Measurements from ENCODE around the gene CMTM7.

Gene CMTM7

DNA sequence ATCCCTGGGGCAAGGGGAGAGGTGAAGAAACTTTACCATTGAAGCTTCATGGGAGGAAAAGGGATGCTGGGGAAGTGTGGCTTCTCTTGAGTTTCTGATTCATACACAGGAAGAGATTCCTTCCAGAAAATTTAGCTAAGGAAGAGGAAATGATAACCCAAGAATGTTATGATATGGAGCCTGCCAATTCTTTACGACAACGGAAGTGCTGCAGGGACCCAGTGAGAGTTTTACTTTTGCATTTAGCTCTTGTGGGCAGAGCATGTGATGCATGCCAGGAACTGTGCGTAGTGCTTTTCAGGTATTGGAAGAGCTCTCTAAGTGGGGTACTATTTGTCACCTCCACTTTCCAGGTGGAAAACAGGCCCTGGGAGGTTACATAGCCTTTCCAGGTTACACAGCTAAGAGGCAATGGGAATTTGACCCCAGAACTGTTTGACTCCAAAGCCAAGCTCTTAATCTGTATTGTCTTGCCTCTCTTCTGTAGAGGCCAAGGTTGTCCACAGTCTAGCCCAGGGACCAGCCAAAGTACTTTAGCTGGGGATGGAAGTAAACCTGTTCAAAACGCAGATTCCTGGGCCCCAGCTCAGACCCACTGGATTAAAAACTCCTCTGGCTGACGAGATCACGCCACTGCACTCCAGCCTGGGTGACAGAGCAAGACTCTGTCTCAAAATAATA, 23.0 kb downstream of the CMTM7 start:
- peak; percentile 70 for ATAC-seq

DNA sequence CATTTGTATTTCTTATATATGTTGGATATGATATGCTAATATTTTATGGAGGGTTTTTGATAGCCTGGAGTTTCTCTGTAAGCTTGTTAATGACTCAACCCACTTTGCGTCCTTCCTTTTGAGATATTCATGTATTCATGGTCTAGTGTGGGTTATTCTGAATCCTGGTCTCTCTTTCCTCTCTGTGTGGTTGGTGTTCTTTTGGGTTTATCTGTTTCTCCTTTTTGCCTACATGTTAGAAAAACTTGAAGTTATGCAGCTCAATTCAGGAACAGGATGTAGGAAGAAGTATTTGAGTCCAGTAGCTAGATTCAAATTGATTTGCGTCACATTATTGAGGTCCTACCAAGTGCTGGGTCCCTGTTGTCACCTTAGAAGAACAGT, 28.1 kb downstream of the CMTM7 start:
- DNase-seq (no peak), ATAC-seq (no peak)

More for the DNA sequence above, 23.0 kb downstream of the CMTM7 start:
- no peak for DNase-seq

DNA sequence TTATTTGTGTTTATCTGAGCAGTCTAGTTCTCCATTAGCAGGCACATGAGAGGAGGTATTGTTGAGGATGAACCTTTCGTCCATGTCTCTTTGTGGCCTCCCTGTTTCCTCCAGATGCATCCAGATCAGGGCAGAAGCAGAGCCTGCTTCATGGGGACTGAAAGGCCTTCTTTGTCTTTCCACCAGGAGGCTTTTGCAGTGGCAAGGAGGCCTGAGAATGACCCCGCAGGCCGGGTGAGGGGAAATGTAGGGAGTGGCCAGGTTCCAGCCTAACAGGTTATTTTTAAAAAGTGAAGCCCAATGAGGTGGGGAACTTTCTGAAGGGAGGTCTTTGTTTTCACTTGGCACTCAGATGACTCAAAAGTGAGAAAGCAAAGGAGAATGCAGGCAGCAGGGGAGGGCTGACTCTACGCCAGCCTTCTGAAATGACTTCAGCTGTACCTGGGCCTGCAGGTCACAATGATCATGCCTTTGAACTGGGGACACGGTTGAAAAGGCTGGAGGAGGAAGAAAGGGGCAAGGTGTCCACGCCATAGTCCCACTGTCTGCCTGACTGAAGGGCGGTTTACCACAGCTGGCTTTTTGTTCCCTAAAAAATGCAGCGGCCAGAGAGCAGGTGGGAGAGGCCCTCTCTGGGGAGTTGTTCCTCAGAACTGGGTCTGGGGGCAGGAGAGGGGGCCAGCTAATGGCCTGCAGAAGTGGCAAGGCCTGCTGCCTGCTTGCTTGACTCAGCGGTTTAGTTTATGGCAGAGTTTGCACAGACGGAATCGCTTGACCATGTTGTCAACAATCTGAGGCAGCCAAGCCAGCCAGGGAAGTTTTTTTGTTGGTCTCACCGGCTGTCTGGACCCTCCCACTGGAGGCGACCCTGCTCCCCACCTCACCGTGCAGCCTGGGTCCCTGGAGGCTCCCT, 28.7 kb downstream of the CMTM7 start:
- DNase-seq (peak; percentile 49), ATAC-seq (peak; percentile 88)

DNA sequence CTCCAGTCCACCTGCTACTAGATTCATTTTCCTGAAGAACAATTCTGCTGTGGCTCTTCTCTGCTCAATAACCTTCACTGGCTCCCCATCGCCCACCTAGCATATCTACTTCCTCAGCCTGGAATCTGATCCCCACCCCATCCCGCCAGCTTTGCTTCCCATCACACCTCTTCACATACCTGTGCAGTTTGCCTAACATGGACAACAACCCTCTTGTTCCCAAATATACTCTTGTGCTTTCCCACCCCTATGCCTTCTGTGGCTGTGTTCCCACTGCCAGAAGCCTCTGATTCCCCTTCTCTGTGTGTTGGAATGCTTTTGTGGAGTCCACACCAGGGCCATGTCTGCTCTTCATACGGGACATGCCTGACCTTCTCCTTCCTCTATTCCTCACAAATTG, 29.5 kb downstream of the CMTM7 start:
- ATAC-seq (no peak), DNase-seq (no peak)

DNA sequence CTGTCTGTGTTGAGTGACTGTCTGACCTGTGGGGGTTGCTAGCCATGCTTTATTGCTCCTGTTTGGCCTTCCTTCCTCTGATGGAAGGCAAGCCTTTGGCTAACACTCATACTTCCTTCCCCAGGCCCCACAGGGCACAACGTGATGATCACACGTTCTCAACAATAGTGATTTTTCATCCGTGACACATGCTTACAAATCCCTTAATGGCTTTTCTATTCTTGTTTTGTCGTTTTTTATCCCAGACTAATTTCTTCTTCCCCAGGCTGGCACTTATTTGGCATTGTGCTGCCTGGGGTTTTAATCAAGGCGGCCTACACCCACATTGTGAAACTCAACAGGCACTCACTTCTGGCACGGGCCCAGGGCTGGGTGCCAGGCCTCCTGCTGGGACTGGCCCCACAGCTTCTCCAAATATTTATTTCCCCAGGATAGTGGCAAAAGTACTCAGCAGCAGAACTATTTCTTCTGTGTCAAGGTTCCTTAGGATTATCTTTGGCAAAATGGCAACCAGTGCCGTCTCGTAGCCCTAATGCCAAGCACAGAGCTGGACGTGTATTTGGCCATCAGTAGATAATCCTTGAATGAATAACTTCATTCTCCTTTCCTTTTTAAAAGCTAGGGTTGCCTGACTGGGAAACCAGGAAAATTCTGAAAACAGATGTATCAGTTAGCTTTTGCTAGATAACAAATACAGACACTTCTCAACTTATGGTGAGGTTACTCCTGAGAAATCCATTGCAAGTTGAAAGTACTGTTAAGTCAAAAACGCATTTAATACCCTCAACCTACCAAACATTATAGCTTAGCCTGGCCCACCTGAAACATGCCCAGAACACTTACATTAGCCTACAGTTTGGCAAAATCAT, 30.6 kb downstream of the CMTM7 start:
- ATAC-seq, result no peak
- DNase-seq, result no peak

DNA sequence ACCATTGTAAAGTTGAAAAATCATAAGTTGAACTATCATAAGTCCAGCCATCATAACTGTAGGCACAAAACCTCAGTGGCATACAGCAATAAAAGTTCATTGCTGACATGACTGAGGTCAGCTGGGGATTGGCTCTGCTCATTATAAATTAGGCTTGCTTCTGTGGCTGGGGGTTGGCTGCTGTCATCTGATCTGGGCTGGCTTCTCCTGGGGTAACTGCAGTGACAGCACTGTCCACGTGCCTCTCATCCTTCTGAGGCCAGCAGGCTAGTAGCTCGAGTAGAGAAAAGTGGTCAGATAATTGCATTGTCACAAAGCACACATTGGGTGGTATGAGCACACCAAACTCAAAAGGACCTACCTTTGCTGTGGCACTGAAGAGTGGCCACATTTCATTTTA, 31.3 kb downstream of the CMTM7 start:
- no peak for ATAC-seq
- no peak for DNase-seq

DNA sequence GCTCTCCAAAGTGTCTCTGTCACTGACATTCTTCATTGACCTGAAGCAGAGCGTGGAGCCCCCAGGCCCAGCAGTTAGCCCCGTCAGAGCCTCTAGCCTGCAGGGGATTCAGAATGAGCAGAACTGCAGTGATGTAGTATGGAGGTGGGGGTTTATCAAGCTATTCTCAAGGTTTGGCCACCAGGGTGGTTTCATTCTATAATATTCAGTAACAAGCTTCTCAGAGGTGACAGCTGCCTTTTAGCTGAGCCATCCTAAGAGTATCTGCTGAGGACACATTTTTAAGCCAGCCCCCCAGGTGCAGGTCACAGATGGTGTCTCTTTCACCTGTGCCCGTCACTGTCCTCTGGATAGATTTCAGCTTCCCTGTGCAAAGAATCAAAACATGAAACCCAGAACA, 31.9 kb downstream of the CMTM7 start:
- DNase-seq (no peak), ATAC-seq (no peak)

DNA sequence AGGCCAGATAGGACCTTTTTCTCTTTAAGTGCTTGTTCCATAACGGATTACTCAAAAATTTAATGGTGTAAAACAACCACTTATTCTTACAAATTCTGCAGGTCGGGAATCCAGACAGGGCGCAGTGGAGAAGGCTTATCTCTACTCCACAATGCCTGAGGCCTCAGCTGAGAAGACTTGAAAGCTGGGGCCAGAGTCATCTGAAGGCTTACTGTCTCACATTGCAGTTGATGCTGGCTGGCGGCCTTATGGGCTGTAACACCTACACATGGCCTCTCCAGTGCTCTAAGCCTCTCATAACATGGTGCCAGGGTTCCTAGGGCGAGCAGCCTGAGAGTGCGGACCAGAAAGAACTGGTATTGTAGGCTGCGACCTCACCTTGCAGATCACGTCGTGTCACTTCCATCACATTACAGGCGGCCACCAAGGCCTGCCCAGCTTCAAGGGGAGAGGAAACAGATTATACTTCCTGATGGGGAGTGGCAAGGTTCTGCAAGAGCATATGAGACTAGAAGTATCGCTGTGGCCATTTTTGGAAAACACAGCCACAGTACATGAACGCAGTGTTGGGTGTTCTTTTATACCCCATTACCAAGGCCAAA, 32.4 kb downstream of the CMTM7 start:
- ATAC-seq, result peak; percentile 7
- no peak for DNase-seq

DNA sequence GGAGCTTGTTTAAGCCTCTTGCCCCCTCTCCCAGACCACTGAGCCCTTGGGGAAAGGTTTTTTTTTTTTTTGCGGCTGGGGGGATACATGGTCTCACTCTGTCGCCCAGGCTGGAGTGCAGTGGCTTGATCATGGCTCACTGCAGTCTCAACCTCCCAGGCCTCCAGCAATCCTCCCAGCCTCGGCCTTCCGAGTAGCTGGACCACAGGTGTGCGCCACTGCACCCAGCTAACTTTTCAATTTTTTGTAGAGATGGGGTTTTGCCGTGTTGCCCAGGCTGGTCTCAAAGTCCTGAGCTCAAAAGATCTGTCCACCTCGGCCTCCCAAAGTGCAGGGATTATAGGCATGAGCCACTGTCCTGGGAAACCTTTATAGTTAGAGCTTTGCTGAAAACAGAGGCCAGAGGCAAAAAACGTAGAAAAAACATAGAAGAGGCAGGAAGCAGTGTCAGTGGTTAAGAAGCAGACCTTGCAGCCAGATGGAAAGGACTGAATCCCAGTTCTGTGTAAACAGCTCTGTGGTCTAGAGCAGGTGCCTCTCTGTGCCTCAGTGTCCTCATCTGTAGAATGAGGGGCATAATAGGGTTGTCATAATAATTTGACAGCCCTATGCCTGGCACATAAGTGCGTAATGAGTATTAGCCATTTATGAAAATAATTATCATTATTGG, 33.1 kb downstream of the CMTM7 start:
- no peak for ATAC-seq
- no peak for DNase-seq

DNA sequence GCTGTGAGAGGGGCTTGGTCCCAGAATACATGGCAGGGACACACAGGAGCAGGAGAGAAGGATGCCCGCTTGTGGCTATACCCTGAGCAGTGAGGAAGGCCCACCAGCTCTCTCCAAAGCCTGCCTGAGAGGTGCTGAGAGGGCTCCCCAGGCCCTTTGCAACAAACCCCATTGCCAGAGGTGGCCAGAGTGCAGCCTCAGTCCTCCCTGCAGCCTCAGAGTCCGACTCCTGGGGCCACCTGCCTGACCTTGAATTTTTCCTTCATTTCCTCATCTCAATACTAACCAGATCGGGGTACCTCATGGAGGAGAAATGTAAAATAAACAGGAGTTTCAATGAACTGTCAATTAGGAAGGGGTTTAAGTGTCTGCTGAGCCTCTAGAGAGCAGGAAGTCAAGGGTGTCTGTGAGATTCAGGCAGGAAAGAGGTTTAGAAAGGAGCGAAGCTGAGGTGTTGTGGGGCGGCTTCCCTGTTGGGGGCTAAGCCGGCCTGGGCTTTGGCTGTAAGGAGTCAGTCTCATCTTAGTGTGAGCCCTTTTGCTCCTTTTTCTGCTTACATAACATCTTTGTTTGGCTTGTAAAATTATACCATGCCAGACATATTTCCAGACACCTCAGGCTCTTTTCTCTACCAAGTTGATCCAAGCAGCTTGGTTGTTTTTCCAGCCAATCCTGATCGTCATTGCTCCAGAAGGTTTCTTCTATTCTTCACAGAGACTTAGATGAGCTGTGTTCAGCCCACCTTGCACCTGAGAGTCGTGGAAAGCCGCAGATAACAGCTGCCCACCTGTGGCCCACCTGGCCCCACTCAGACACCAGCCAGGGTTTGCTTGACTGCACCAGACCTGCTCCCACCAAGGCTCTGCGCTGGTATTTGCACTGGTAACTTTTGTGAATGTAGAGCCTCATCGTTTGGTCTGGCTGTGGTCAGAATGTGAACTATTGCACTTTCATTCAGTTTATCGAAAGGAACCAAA, 36.7 kb downstream of the CMTM7 start:
- DNase-seq, result no peak

DNA sequence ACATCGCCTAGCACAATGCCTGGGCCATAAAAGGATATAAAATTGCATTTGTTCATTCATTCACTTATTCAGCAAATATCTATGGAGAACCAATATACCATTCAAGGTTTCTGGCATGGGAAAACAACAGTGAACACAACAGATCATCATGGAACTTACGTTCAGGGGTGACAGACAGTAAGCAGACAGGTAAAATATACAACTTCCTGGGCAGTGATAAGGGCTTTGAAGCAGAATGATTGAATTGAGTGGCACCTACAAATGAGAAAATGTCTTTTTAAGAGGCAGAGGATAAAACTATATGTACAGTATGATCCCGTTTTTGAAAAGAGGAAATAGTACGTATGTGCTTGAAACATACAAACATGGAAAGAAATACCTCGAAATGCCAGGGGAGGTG, 39.2 kb downstream of the CMTM7 start:
- no peak for ATAC-seq

More for the DNA sequence above, 36.7 kb downstream of the CMTM7 start:
- ATAC-seq, result peak; percentile 17

DNA sequence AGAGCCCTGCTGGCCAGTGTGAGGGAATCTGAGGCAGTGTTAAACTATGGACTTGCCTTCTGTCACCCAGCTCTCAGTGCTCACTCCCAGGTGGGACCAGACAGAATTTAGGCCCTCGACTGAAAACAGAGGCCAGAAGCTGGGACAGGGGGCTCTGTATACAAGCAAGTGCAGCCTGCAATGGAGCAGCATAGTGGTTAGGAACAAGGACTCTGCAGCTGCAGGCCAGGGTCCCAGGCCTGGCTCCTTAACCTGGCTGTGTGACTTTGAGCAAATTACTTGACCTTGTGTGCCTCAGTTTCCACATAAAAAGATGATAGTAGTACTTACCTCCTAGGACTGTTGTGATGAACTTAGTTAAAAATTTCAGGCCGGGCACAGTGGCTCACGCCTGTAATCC, 39.8 kb downstream of the CMTM7 start:
- no peak for DNase-seq
- ATAC-seq, result no peak

More for the DNA sequence above, 39.2 kb downstream of the CMTM7 start:
- no peak for DNase-seq

DNA sequence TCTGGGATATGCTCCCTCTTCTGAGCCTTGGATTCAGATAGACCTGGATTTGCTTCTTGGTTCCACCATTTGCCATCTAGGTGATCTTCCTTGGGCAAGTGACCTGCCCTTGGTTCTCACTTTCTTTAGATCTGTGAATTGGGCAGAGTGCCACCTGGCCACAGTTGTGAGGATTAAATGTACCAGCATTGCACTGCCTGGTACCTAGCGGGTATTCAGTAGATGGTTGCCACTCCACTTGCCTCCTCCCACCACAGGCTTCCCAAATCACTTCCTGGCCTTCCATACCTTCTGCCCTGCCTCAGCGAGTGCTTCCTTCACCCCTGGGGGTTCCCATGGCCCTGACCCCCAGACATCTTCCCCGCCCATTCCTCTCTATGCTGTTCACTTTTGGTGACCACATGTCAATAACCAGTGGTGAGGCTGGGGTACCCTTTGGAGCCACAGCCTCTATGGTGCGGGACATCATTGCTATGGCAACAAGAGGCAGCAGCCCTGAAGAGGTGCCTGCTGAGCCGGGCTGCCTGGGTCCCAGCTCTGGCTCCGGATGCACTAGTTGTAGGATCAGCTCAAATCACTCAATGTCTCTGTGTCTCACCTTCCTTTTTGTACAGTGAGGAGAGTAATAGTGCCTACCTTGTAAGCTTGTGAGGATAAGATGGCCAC, 40.5 kb downstream of the CMTM7 start:
- ATAC-seq, result no peak
- peak; percentile 27 for DNase-seq

DNA sequence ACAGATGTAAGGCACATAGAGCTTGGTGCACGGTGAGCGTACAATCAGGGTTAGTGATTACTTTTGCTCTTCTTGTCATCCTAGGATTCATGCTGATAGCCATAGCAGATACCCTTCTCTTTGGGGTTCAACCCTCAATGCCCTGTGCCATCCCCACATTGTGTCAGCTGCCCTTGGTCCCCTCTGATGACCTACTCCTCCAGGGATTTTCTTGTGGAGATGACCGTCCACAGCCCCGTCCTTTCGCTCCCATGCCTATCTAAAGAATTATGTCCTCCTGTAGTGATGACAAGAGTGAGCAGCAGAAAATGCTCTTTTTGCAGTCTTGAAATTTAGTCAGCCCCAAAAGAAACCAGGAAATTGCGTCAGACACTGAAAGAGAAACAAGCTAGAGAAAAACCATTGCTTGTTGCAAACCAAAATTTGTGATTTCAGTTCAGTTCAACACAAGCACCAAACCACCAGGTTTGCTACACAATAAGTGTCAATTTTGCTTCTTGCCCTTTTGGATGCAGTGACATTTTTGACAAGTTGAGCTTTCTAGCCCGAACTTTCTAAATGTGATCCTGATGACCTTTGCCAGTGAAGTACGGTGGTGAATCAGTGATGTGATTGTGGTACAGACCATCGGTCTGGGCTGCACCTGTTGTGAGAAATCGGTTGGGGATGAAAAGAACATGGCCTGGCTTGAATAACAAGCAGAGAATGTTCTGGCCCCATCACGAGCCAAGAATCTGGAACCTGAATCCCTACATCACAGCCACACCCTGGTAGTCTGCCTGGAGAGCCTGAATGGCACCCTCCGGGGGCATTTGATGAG, 41.3 kb downstream of the CMTM7 start:
- peak; percentile 76 for ATAC-seq
- DNase-seq, result peak; percentile 51

DNA sequence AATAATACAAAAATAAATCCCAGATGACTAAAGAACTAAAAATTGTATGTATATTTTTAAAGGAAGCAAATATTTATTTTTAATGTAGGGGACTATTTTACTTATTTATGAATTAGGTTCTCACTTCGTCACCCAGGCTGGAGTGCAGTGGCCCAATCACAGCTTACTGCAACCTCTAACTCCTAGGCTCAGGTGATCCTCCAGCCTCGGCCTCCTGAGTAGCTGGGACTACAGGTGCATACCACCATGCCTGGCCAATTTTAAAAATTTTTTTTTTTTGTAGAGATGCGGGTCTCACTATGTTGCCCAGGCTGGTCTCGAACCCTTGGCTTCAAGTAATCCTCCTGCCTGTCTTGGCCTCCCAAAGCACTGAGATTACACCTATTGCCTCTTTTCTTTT, 42.6 kb downstream of the CMTM7 start:
- ATAC-seq (no peak), DNase-seq (no peak)

DNA sequence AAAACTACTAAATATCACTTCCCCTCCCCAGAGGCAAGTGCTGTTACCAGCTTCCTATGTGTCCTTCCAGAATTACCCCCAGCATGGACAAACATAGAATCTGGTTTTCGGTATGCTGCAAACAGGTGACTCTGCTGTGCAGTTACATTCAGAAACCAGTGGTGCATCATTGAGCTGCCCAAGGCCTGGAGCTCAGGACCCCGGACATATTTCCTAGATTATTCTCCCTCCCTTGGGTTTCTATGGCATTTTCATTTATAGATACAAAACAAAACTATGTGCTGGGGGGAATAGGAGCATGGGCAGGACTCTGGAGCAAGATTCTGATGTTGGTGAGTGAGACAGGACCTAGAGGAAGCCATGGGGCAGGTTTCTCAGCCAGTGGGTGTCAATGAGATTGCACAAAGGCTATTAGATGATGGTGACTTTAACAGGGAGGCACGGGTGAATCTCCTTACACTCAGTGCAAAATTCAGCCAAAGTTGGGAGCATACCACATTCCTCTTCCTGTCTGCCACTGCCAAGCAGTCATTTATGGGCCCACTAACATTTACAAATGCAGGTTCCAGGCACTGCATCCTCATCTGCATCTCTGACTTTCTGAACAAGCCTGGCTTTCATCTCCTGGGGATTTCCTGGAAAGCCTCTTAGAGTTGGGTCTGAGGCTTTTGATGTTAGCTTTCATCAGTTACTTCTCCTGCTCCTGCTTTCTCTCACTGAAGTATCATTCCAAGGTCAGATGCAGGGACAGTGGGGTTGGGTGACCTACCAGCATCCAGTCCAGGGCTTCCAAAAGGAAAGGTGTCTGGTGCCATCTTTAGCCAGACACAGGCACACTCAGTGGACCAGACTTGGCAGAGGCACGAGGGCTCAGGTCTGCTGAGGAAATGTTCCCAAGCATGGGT, 44.5 kb downstream of the CMTM7 start:
- DNase-seq (peak; percentile 12), ATAC-seq (no peak)

DNA sequence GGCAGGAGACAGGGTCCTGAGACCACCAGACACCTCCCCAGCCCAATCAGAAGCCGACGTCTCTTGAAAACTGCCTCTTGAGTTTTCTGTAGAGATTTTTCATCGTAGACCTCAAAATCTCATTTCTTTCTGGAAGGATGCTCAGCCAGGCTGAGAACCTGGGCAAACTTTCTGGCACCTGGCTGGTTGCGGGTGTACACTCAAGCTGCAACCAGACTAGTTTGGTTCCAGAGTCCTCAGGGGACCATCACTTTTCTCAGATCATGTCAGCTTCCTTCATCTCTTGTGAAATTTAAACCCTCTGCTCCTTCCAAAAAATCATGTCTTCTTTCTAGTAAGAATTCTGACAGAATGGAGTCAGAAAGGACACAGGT, 45.1 kb downstream of the CMTM7 start:
- ATAC-seq (no peak), DNase-seq (no peak)

DNA sequence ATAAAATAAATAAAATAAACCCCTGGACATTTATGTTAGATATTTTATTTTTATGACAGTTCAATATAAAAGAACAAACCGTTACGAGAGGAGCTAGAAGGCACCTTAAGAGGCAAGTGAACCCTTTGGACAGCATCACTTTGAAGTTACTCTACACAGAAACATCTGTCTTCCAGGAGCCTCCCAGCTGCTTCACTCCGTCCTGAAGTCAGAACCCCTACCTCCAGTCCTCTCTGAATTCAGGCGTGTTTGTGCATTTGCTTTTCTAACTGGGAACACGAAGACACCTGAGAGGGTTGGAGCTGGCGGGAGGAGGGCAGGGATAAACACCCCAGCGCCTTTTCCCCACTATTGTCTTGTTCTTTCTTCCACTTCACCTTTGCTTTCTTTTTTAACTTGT, 46.2 kb downstream of the CMTM7 start:
- ATAC-seq (no peak), DNase-seq (peak; percentile 3)

Data from stimulated activated naive CD8-positive, alpha-beta T cell treated with anti-CD3 and anti-CD28 coated beads, Interleukin-15, Interleukin-2, amounts not matched to agents 100 U/mL and 50 U/mL, for 24 hours (primary cell).